KBM-7 (cell line): ENCODE data around the gene TPST2.
"Not testable (repeated sequence)": the region's sequence is repeated elsewhere in the genome, so short reads cannot be mapped to it uniquely, and the experiment has no call there.

ENCODE experiments used
- DNase-seq: peaks from one replicate; pipeline ENCODE4 v3.0.0-alpha.2; 2015
- in situ Hi-C: fragments of 300-500 bp; cut with MboI; formaldehyde crosslinking; loops from 2 replicates; pipeline ENCODE4 v1.14.3; 2020; ENCODE audit warnings: low sequenced_read_pairs, low pct_unique_long_range_greater_than_20kb, mixed read lengths

The TPST2 gene

GRCh38 chr22:26613753-26614152 is 23.8 kb upstream of the TPST2 start:
- DNase-seq, in situ Hi-C loops: not testable (repeated sequence)

GRCh38 chr22:26612652-26613051 is 22.7 kb upstream of the TPST2 start:
- DNase-seq = no peak
- in situ Hi-C loops = no loop called here

- in situ Hi-C loops = no loop called here
- DNase-seq = no peak
Observed at GRCh38 chr22:26610996-26611395, 21.1 kb upstream of the TPST2 start.

GRCh38 chr22:26610072-26610958 is 20.4 kb upstream of the TPST2 start:
- DNase-seq = no peak
- in situ Hi-C loops = no loop called here

GRCh38 chr22:26609287-26609686 is 19.4 kb upstream of the TPST2 start:
- DNase-seq = no peak
- in situ Hi-C loops = no loop called here

GRCh38 chr22:26608129-26608528 is 18.2 kb upstream of the TPST2 start:
- no peak for DNase-seq

GRCh38 chr22:26606611-26607010 is 16.7 kb upstream of the TPST2 start:
- DNase-seq = no peak
- in situ Hi-C loops = no loop called here

More at GRCh38 chr22:26608129-26608528, 18.2 kb upstream of the TPST2 start:
- in situ Hi-C loops = no loop called here

GRCh38 chr22:26604368-26604767 is 14.4 kb upstream of the TPST2 start:
- in situ Hi-C loops = no loop called here
- DNase-seq = no peak

- in situ Hi-C loops = no loop called here
- DNase-seq = no peak
Observed at GRCh38 chr22:26602127-26602526, 12.2 kb upstream of the TPST2 start.

GRCh38 chr22:26601726-26602125 is 11.8 kb upstream of the TPST2 start:
- in situ Hi-C loops = no loop called here

GRCh38 chr22:26599505-26599904 is 9.6 kb upstream of the TPST2 start:
- no peak for DNase-seq
- in situ Hi-C loops = no loop called here

More at GRCh38 chr22:26601726-26602125, 11.8 kb upstream of the TPST2 start:
- DNase-seq = no peak

- DNase-seq = no peak
- in situ Hi-C loops = no loop called here
Observed at GRCh38 chr22:26597480-26597879, 7.5 kb upstream of the TPST2 start.

- in situ Hi-C loops = no loop called here
Observed at GRCh38 chr22:26597026-26597425, 7.1 kb upstream of the TPST2 start.

GRCh38 chr22:26593763-26594162 is 3.8 kb upstream of the TPST2 start:
- in situ Hi-C loops = no loop called here
- no peak for DNase-seq

More at GRCh38 chr22:26597026-26597425, 7.1 kb upstream of the TPST2 start:
- DNase-seq = no peak

GRCh38 chr22:26592421-26592891 is 2.5 kb upstream of the TPST2 start:
- peak; percentile 56 for DNase-seq
- in situ Hi-C loops = no loop called here

- peak; percentile 23 for DNase-seq
- in situ Hi-C loops = no loop called here
Observed at GRCh38 chr22:26589367-26589844, 526 bp downstream of the TPST2 start.

GRCh38 chr22:26588729-26589366 is 1.1 kb downstream of the TPST2 start:
- in situ Hi-C loops = no loop called here
- no peak for DNase-seq

GRCh38 chr22:26587991-26588613 is 1.8 kb downstream of the TPST2 start:
- DNase-seq = peak; percentile 81
- in situ Hi-C loops = no loop called here

- in situ Hi-C loops = no loop called here
Observed at GRCh38 chr22:26586556-26587325, 3.2 kb downstream of the TPST2 start.

More at GRCh38 chr22:26586556-26587325, 3.2 kb downstream of the TPST2 start:
- DNase-seq = peak; percentile 39
